ENCODE results near the gene KATNAL2.
"Not testable (repeated sequence)": the region's sequence is repeated elsewhere in the genome, so short reads cannot be mapped to it uniquely, and the experiment has no call there.

KATNAL2 gene

GRCh38 chr18:47023769-47024465 is 106.5 kb downstream of the KATNAL2 start:
- POLR2A ChIA-PET; DNase-seq (ENCODE audit: extremely low spot score); CTCF ChIA-PET: not testable (repeated sequence)

- CTCF ChIA-PET; DNase-seq (ENCODE audit: extremely low spot score); POLR2A ChIA-PET: not testable (repeated sequence)
Observed at GRCh38 chr18:47025557-47026174, 108.3 kb downstream of the KATNAL2 start.

GRCh38 chr18:47028738-47029137 is 111.3 kb downstream of the KATNAL2 start:
- POLR2A ChIA-PET; DNase-seq (ENCODE audit: extremely low spot score); CTCF ChIA-PET: not testable (repeated sequence)

GRCh38 chr18:47029684-47030353 is 112.4 kb downstream of the KATNAL2 start:
- POLR2A ChIA-PET; CTCF ChIA-PET; DNase-seq (ENCODE audit: extremely low spot score): not testable (repeated sequence)

- DNase-seq (ENCODE audit: extremely low spot score); POLR2A ChIA-PET; CTCF ChIA-PET: not testable (repeated sequence)
Observed at GRCh38 chr18:47030887-47031286, 113.5 kb downstream of the KATNAL2 start.

GRCh38 chr18:47032945-47033344 is 115.5 kb downstream of the KATNAL2 start:
- DNase-seq (ENCODE audit: extremely low spot score): no peak
- CTCF ChIA-PET: no interaction called here
- TF ChIP-seq TARDBP (IDR thresholded peaks at IDR 0.05): no peak
- no peak for TF ChIP-seq BHLHE40 (IDR thresholded peaks at IDR 0.05; ENCODE audit: borderline replicate concordance)
- no peak for TF ChIP-seq SP1 (IDR thresholded peaks at IDR 0.05)
- no peak for TF ChIP-seq PKNOX1 (IDR thresholded peaks at IDR 0.05)
- TF ChIP-seq ARNT (IDR thresholded peaks at IDR 0.05): no peak
- no peak for TF ChIP-seq LEF1 (IDR thresholded peaks at IDR 0.05; ENCODE audit: borderline replicate concordance)
- TF ChIP-seq SUZ12 (IDR thresholded peaks at IDR 0.05): no peak
- POLR2A ChIA-PET: no interaction called here

GRCh38 chr18:47034591-47034990 is 117.2 kb downstream of the KATNAL2 start:
- DNase-seq (ENCODE audit: extremely low spot score); POLR2A ChIA-PET; CTCF ChIA-PET: not testable (repeated sequence)

GRCh38 chr18:47035156-47035671 is 117.8 kb downstream of the KATNAL2 start, which contains the start of gene ELOA2:
TSS of gene ELOA2 (minus strand) at chr18:47035621. CDS start at chr18:47035264, 357 bp downstream.
- ChIA-PET CTCF (no interaction called here), POLR2A (no interaction called here)
- no peak for DNase-seq (ENCODE audit: extremely low spot score)
- TF ChIP-seq ELF4 (IDR thresholded peaks at IDR 0.05): no peak
- TF ChIP-seq BHLHE40 (IDR thresholded peaks at IDR 0.05; ENCODE audit: borderline replicate concordance): no peak
- no peak for TF ChIP-seq FOXK2 (IDR thresholded peaks at IDR 0.05)
- TF ChIP-seq L3MBTL2 (conservative IDR thresholded peaks at IDR 0.05): no peak
- no peak for TF ChIP-seq LEF1 (IDR thresholded peaks at IDR 0.05; ENCODE audit: borderline replicate concordance)
- TF ChIP-seq SUZ12 (IDR thresholded peaks at IDR 0.05): no peak
- no peak for TF ChIP-seq HDGF (IDR thresholded peaks at IDR 0.05; ENCODE audit: borderline replicate concordance)
- no peak for TF ChIP-seq ZNF384 (IDR thresholded peaks at IDR 0.05)
- TF ChIP-seq PKNOX1 (IDR thresholded peaks at IDR 0.05): no peak
- TF ChIP-seq FOXA1 (IDR thresholded peaks at IDR 0.05): no peak
- no peak for TF ChIP-seq CTBP1 (IDR thresholded peaks at IDR 0.05; ENCODE audit: borderline replicate concordance)
- TF ChIP-seq ARNT (IDR thresholded peaks at IDR 0.05): no peak
- TF ChIP-seq FOXM1 (IDR thresholded peaks at IDR 0.05; ENCODE audit: borderline replicate concordance): no peak
- no peak for TF ChIP-seq TARDBP (IDR thresholded peaks at IDR 0.05)
